HCT116 (cell line): ENCODE data around the gene KIRREL3. TPM values are rescaled to one million over a fixed set of nuclear protein-coding genes. Genes with fewer than 3 reads are reported as not detected.

Experiments used
- ATAC-seq: fragments of 200-7000 bp; cut with Tn5 transposase; 2 replicates; pipeline ENCODE4 v1.9.1; 2020; ENCODE audit warnings: mild to moderate bottlenecking, moderate library complexity
- BruUV-seq: library from RNA; stranded (reverse); fragments of 400-500 nt; replicated peaks from 2 replicates; lab custom pipeline; 2021; lab: Mats Ljungman, UMichigan
- CTCF ChIA-PET: fragments of 300-600 bp; sonication (Branson Sonifier 250); formaldehyde crosslinking; loops from one replicate; lab custom pipeline; 2021; ENCODE audit warnings: antibody characterized with exemption; lab: Charles Lee
- POLR2A ChIA-PET: fragments of 300-600, 350-600 bp; sonication (Branson Sonifier 250); formaldehyde crosslinking; loops from one replicate; lab custom pipeline; 2021; ENCODE audit warnings: antibody characterized with exemption; lab: Charles Lee
- RAD21 ChIA-PET, 2 experiments: fragments of 300-600 bp; sonication (Branson Sonifier 250); formaldehyde crosslinking; loops; one replicate each; lab custom pipeline; 2023; ENCODE audit warnings: low total read pairs in 2 of 2; ENCODE audit not compliant: uncharacterized antibody in 2 of 2, unreplicated experiment in 2 of 2, low non-redundant PET in 1 of 2; lab: Charles Lee
- DNase-seq: peaks from one replicate; pipeline ENCODE4 v3.0.0-alpha.2; 2010; ENCODE audit warnings: low read depth, low spot score
- H2AFZ ChIP-seq: fragments of 200-600 bp; shearing (Covaris generic), sonication (generic); 2 replicates; pipeline ENCODE4 v1.6.1; 2017; ENCODE audit warnings: low read depth, mixed run types, mixed read lengths, antibody characterized with exemption, low read length; ENCODE audit not compliant: poor library complexity, severe bottlenecking
- H3K27ac ChIP-seq: 2 replicates; pipeline ENCODE4 v1.5.1; 2012; ENCODE audit warnings: low read depth, low read length
- H3K27me3 ChIP-seq: fragments of 200-600 bp; sonication (generic); 2 replicates; pipeline ENCODE4 v1.6.1; 2016; ENCODE audit warnings: mixed run types, low read length, mixed read lengths; ENCODE audit not compliant: insufficient read depth
- H3K36me3 ChIP-seq, 2 experiments: fragments of 200-500 bp in 1 of 2; fragments of 200-600 bp in 1 of 2; sonication (Bioruptor generic) in 1 of 2; sonication (generic) in 1 of 2; 2 replicates each; pipeline versions ENCODE4 v1.5.1 to v1.6.1; 2014 to 2016; ENCODE audit warnings: low read length in 2 of 2, inconsistent platforms in 1 of 2, mixed read lengths in 1 of 2, mixed run types in 1 of 2; ENCODE audit not compliant: insufficient read depth in 2 of 2, control insufficient read depth in 1 of 2
- H3K4me1 ChIP-seq, 2 experiments: fragments of 200-600 bp in 1 of 2; sonication (generic) in 1 of 2; 2 replicates each; pipeline versions ENCODE4 v1.5.1 to v1.6.1; 2012 to 2017; ENCODE audit warnings: low read length in 2 of 2, inconsistent platforms in 1 of 2, mild to moderate bottlenecking in 1 of 2, mixed read lengths in 1 of 2, mixed run types in 1 of 2, moderate library complexity in 1 of 2; ENCODE audit not compliant: insufficient read depth in 2 of 2, control insufficient read depth in 1 of 2
- H3K4me2 ChIP-seq: fragments of 200-600 bp; sonication (generic); 2 replicates; pipeline ENCODE4 v1.6.1; 2017; ENCODE audit warnings: mixed run types, low read length, mixed read lengths
- H3K4me3 ChIP-seq, 2 experiments: fragments of 200-600 bp in 1 of 2; sonication (generic) in 1 of 2; replicated peaks in 1 of 2; 2 replicates each; pipeline ENCODE4 v1.5.1; 2011 to 2016; ENCODE audit warnings: low read length in 2 of 2, control low read depth in 1 of 2, low read depth in 1 of 2, mild to moderate bottlenecking in 1 of 2, mixed read lengths in 1 of 2, mixed run types in 1 of 2
- H3K79me2 ChIP-seq: fragments of 200-600 bp; sonication (generic); 2 replicates; pipeline ENCODE4 v1.6.1; 2017; ENCODE audit warnings: mild to moderate bottlenecking, mixed run types, low read length, moderate library complexity, mixed read lengths; ENCODE audit not compliant: insufficient read depth
- H3K9ac ChIP-seq: fragments of 200-600 bp; sonication (generic); 2 replicates; pipeline ENCODE4 v1.6.1; 2016; ENCODE audit warnings: low read length, mixed read lengths
- H3K9me2 ChIP-seq: fragments of 200-600 bp; sonication (generic), shearing (Covaris generic); 2 replicates; pipeline ENCODE4 v1.6.1; 2017; ENCODE audit warnings: mixed run types, mild to moderate bottlenecking, moderate library complexity; ENCODE audit not compliant: insufficient read depth
- H3K9me3 ChIP-seq, 2 experiments: fragments of 200-500 bp in 1 of 2; fragments of 200-600 bp in 1 of 2; sonication (Bioruptor generic) in 1 of 2; sonication (generic) in 1 of 2; 2 replicates each; pipeline ENCODE4 v1.6.1; 2014 to 2017; ENCODE audit warnings: low read length in 2 of 2, mixed read lengths in 2 of 2, inconsistent platforms in 1 of 2, low read depth in 1 of 2, mild to moderate bottlenecking in 1 of 2, mixed run types in 1 of 2, moderate library complexity in 1 of 2; ENCODE audit not compliant: control insufficient read depth in 1 of 2, insufficient read depth in 1 of 2
- H4K20me1 ChIP-seq: fragments of 200-600 bp; sonication (generic), shearing (Covaris generic); 2 replicates; pipeline ENCODE4 v1.6.1; 2017; ENCODE audit warnings: mixed run types, mild to moderate bottlenecking, moderate library complexity; ENCODE audit not compliant: insufficient read depth
- CBX3 ChIP-seq: IDR thresholded peaks from 2 replicates; pipeline ENCODE4 v1.6.1; 2012; ENCODE audit warnings: low read depth
- CEBPB ChIP-seq: IDR thresholded peaks from 2 replicates; pipeline ENCODE4 v1.6.1; 2012; ENCODE audit warnings: low read depth
- EGR1 ChIP-seq: IDR thresholded peaks from 2 replicates; pipeline ENCODE4 v1.6.1; 2012; ENCODE audit warnings: low read depth
- ELF1 ChIP-seq: IDR thresholded peaks from 2 replicates; pipeline ENCODE4 v1.6.1; 2012; ENCODE audit warnings: low read depth, borderline replicate concordance
- EZH2phosphoT487 ChIP-seq: fragments of 200-600 bp; IDR thresholded peaks from 2 replicates; pipeline ENCODE4 v1.6.1; 2018; ENCODE audit warnings: antibody characterized with exemption, borderline replicate concordance
- FOSL1 ChIP-seq: IDR thresholded peaks from 2 replicates; pipeline ENCODE4 v1.6.1; 2012; ENCODE audit warnings: low read depth
- JUND ChIP-seq: IDR thresholded peaks from 2 replicates; pipeline ENCODE4 v1.6.1; 2012
- POLR2A ChIP-seq: IDR thresholded peaks from 2 replicates; pipeline ENCODE4 v1.7.0; 2011; ENCODE audit warnings: borderline replicate concordance; ENCODE audit not compliant: insufficient read depth, insufficient read length; ENCODE audit errors: extremely low read depth
- POLR2AphosphoS5 ChIP-seq: IDR thresholded peaks from 2 replicates; pipeline ENCODE4 v1.6.1; 2011; ENCODE audit warnings: mild to moderate bottlenecking, low read depth, low read length, moderate library complexity
- RAD21 ChIP-seq: IDR thresholded peaks from 2 replicates; pipeline ENCODE4 v1.6.1; 2012; ENCODE audit warnings: low read depth, mild to moderate bottlenecking
- SP1 ChIP-seq: IDR thresholded peaks from 2 replicates; pipeline ENCODE4 v1.6.1; 2012; ENCODE audit warnings: low read depth
- SRF ChIP-seq: IDR thresholded peaks from 2 replicates; pipeline ENCODE4 v1.6.1; 2012; ENCODE audit warnings: low read depth
- YY1 ChIP-seq: IDR thresholded peaks from 2 replicates; pipeline ENCODE4 v1.6.1; 2011; ENCODE audit warnings: low read length, low read depth, moderate library complexity, mild to moderate bottlenecking; ENCODE audit not compliant: insufficient replicate concordance; ENCODE audit errors: extremely low read depth
- ZFX ChIP-seq: fragments of 450-650 bp; IDR thresholded peaks from 2 replicates; pipeline ENCODE4 v1.6.1; 2017
- ZNF274 ChIP-seq: fragments of 200-500 bp; sonication (Bioruptor generic); IDR thresholded peaks from 2 replicates; pipeline ENCODE4 v1.6.1; 2014; ENCODE audit warnings: mild to moderate bottlenecking, low read depth, low read length, inconsistent platforms
- intact Hi-C: fragments of 100-400 bp; cut with micrococcal nuclease; formaldehyde crosslinking; loops from 2 replicates; pipeline ENCODE4 v1.10.0; 2022
- total RNA-seq: library from RNA; stranded (reverse); gene quantifications from one replicate; pipeline ENCODE4 v1.2.1, GENCODE V29; 2021; ENCODE audit not compliant: unreplicated experiment
- TF ChIP-seq, protein P1 (sequence below), 3 experiments: fragments of 200-600 bp in 1 of 3; sonication (generic) in 1 of 3; IDR thresholded peaks in 2 of 3; conservative IDR thresholded peaks in 1 of 3; 2 replicates each; pipeline ENCODE4 v1.5.1; 2012 to 2017; ENCODE audit warnings: low read depth in 2 of 3, low read length in 2 of 3, antibody characterized with exemption in 1 of 3, borderline replicate concordance in 1 of 3, control low read depth in 1 of 3, mild to moderate bottlenecking in 1 of 3, mixed read lengths in 1 of 3, mixed run types in 1 of 3, moderate library complexity in 1 of 3; ENCODE audit not compliant: insufficient read depth in 1 of 3
- TF ChIP-seq, protein P2 (sequence below): IDR thresholded peaks from 2 replicates; pipeline ENCODE4 v1.6.1; 2012
- TF ChIP-seq, protein P3 (sequence below): IDR thresholded peaks from 2 replicates; pipeline ENCODE4 v1.6.1; 2011; ENCODE audit warnings: mild to moderate bottlenecking, low read length, moderate library complexity; ENCODE audit not compliant: insufficient replicate concordance; ENCODE audit errors: extremely low read depth

Gene KIRREL3
- total RNA-seq, 1 experiment from 2014 or later = not detected

GRCh38 chr11:126702165-126702720 is 298.3 kb downstream of the KIRREL3 start:
- CTCF ChIA-PET = no interaction called here
- no peaks in the 10 kb centered on the region for H3K9me2 ChIP-seq
- POLR2A ChIA-PET = no interaction called here
- no peak overlapping the region for H2AFZ ChIP-seq
- TF ChIP-seq ZNF274 (no peak), CBX3 (no peak), RAD21 (no peak), POLR2AphosphoS5 (no peak), ZFX (no peak), CEBPB (no peak), SRF (no peak), JUND (no peak), EZH2phosphoT487 (no peak), FOSL1 (no peak), ELF1 (no peak), YY1 (no peak), SP1 (no peak), EGR1 (no peak), POLR2A (no peak)
- TF ChIP-seq, protein P1, sequence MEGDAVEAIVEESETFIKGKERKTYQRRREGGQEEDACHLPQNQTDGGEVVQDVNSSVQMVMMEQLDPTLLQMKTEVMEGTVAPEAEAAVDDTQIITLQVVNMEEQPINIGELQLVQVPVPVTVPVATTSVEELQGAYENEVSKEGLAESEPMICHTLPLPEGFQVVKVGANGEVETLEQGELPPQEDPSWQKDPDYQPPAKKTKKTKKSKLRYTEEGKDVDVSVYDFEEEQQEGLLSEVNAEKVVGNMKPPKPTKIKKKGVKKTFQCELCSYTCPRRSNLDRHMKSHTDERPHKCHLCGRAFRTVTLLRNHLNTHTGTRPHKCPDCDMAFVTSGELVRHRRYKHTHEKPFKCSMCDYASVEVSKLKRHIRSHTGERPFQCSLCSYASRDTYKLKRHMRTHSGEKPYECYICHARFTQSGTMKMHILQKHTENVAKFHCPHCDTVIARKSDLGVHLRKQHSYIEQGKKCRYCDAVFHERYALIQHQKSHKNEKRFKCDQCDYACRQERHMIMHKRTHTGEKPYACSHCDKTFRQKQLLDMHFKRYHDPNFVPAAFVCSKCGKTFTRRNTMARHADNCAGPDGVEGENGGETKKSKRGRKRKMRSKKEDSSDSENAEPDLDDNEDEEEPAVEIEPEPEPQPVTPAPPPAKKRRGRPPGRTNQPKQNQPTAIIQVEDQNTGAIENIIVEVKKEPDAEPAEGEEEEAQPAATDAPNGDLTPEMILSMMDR (IDR thresholded peaks at IDR 0.05 in 2 of 3, conservative IDR thresholded peaks at IDR 0.05 in 1 of 3; ENCODE audit: borderline replicate concordance in 1 of 3, insufficient read depth in 1 of 3, low read depth in 2 of 3, low read length in 2 of 3) = no peak
- TF ChIP-seq, protein P2, sequence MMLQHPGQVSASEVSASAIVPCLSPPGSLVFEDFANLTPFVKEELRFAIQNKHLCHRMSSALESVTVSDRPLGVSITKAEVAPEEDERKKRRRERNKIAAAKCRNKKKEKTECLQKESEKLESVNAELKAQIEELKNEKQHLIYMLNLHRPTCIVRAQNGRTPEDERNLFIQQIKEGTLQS = no peak
- TF ChIP-seq, protein P3, sequence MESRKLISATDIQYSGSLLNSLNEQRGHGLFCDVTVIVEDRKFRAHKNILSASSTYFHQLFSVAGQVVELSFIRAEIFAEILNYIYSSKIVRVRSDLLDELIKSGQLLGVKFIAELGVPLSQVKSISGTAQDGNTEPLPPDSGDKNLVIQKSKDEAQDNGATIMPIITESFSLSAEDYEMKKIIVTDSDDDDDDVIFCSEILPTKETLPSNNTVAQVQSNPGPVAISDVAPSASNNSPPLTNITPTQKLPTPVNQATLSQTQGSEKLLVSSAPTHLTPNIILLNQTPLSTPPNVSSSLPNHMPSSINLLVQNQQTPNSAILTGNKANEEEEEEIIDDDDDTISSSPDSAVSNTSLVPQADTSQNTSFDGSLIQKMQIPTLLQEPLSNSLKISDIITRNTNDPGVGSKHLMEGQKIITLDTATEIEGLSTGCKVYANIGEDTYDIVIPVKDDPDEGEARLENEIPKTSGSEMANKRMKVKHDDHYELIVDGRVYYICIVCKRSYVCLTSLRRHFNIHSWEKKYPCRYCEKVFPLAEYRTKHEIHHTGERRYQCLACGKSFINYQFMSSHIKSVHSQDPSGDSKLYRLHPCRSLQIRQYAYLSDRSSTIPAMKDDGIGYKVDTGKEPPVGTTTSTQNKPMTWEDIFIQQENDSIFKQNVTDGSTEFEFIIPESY = no peak
- H4K20me1 ChIP-seq = no peaks in the 10 kb centered on the region
- no peaks in the 10 kb centered on the region for H3K79me2 ChIP-seq
- no peaks in the 10 kb centered on the region for H3K9me3 ChIP-seq
- intact Hi-C loops = no loop called here
- H3K4me2 ChIP-seq = no peak overlapping the region
- no peak overlapping the region for H3K4me3 ChIP-seq
- H3K27me3 ChIP-seq = peaks cover 43% of the 10 kb centered on the region; the same call in 1 of the 2 replicates
- DNase-seq (no peak), ATAC-seq (no peak)
- RAD21 ChIA-PET = no interaction called here
- no TSS peak for BruUV-seq
- H3K9ac ChIP-seq = no peak overlapping the region
- H3K27ac ChIP-seq = no peak overlapping the region
- H3K36me3 ChIP-seq = no peaks in the 10 kb centered on the region
- H3K4me1 ChIP-seq = no peaks in the 10 kb centered on the region
